Right renal pelvis (tissue), 4 donors: ENCODE measurements around the gene VSNL1. TPM values are rescaled to one million over a fixed set of nuclear protein-coding genes. Genes with fewer than 3 reads are reported as not detected.
"Not testable (repeated sequence)": the region's sequence is repeated elsewhere in the genome, so short reads cannot be mapped to it uniquely, and the experiment has no call there.

Source experiments
- DNase-seq, 4 donors: peaks; one replicate each; pipeline ENCODE4 v3.0.0-alpha.2; 2013; ENCODE audit warnings: low read depth in 4 of 4, low spot score in 3 of 4, missing footprints in 1 of 4
- polyA plus RNA-seq, 4 donors: library from polyadenylated mRNA; unstranded; fragments of 120-200 nt; gene quantifications; one replicate each; pipeline ENCODE4 v1.2.1, GENCODE V29; 2013; ENCODE audit not compliant: insufficient read length in 4 of 4

Gene VSNL1
- polyA plus RNA-seq, 4 donors, result 3.3 to 4.9 (median 4.2) TPM

GRCh38 chr2:17540813-17541530 is 476 bp downstream of the VSNL1 start:
- no peak for DNase-seq

GRCh38 chr2:17541531-17541950 is 1.0 kb downstream of the VSNL1 start:
- no peak for DNase-seq

GRCh38 chr2:17542471-17542870 is 2.0 kb downstream of the VSNL1 start:
- DNase-seq, result no peak

GRCh38 chr2:17543131-17543660 is 2.7 kb downstream of the VSNL1 start:
- no peak for DNase-seq

- no peak for DNase-seq
Observed at GRCh38 chr2:17543848-17544247, 3.4 kb downstream of the VSNL1 start.

GRCh38 chr2:17544256-17544655 is 3.8 kb downstream of the VSNL1 start:
- DNase-seq, result no peak

- DNase-seq, result no peak
Observed at GRCh38 chr2:17545680-17546613, 5.5 kb downstream of the VSNL1 start.

- no peak for DNase-seq
Observed at GRCh38 chr2:17547237-17547636, 6.7 kb downstream of the VSNL1 start.

GRCh38 chr2:17547737-17548136 is 7.2 kb downstream of the VSNL1 start:
- no peak for DNase-seq

GRCh38 chr2:17550907-17551306 is 10.4 kb downstream of the VSNL1 start:
- no peak for DNase-seq

- DNase-seq, result no peak
Observed at GRCh38 chr2:17555150-17555549, 14.7 kb downstream of the VSNL1 start.

GRCh38 chr2:17557596-17557995 is 17.1 kb downstream of the VSNL1 start:
- no peak for DNase-seq

- no peak for DNase-seq
Observed at GRCh38 chr2:17558053-17558452, 17.6 kb downstream of the VSNL1 start.

GRCh38 chr2:17558878-17559277 is 18.4 kb downstream of the VSNL1 start:
- no peak for DNase-seq

- DNase-seq, result not testable (repeated sequence)
Observed at GRCh38 chr2:17565726-17566125, 25.2 kb downstream of the VSNL1 start.

GRCh38 chr2:17571681-17572080 is 31.2 kb downstream of the VSNL1 start:
- no peak for DNase-seq

- no peak for DNase-seq
Observed at GRCh38 chr2:17573085-17573803, 32.7 kb downstream of the VSNL1 start.

- DNase-seq, result no peak
Observed at GRCh38 chr2:17573804-17574175, 33.3 kb downstream of the VSNL1 start.

GRCh38 chr2:17574406-17575073 is 34.0 kb downstream of the VSNL1 start:
- no peak for DNase-seq

GRCh38 chr2:17576802-17577201 is 36.3 kb downstream of the VSNL1 start:
- DNase-seq, result no peak
